Measurements from ENCODE around the gene APCDD1. TPM values are rescaled to one million over a fixed set of nuclear protein-coding genes. Genes with fewer than 3 reads are reported as not detected.

The APCDD1 gene
- total RNA-seq, 1 donor from 2014 or later, result 1.9 TPM

- Mint-ChIP-seq H3K4me3 (no peak overlapping the region), H3K27ac (no peak overlapping the region), H3K9me3 (no peaks in the 10 kb centered on the region), H3K36me3 (peaks cover 78% of the 10 kb centered on the region), H3K4me1 (peaks cover 21% of the 10 kb centered on the region), H3K27me3 (ENCODE audit: insufficient read depth, low read depth) (peaks cover 3% of the 10 kb centered on the region)
- Histone ChIP-seq H3K79me2 (ENCODE audit: low read depth) (no peaks in the 10 kb centered on the region), H2AFZ (replicated peaks) (no peak overlapping the region), H3F3A (ENCODE audit: low read depth) (no peaks in the 10 kb centered on the region), H3K9ac (no peak overlapping the region), H3K4me1 (no peaks in the 10 kb centered on the region), H4K20me1 (ENCODE audit: low read depth) (no peaks in the 10 kb centered on the region), H3K36me3 (no peaks in the 10 kb centered on the region), H3K4me2 (no peak overlapping the region), H3K27ac (no peak overlapping the region), H3K4me3 (no peak overlapping the region), H3K9me3 (ENCODE audit: low read depth) (no peaks in the 10 kb centered on the region), H3K27me3 (no peaks in the 10 kb centered on the region)
- TF ChIP-seq EZH2phosphoT487 (IDR thresholded peaks at IDR 0.05), result no peak
- TF ChIP-seq EZH2 (IDR thresholded peaks at IDR 0.05), result no peak
- no peak for TF ChIP-seq CTCF (IDR thresholded peaks at IDR 0.05)
- DNase-seq (ENCODE audit: low spot score), result no peak
Measured at GRCh38 chr18:10471574-10471973, 17.1 kb downstream of the APCDD1 start.

- Histone ChIP-seq H3K9ac (no peak overlapping the region), H2AFZ (replicated peaks) (no peak overlapping the region), H3K36me3 (no peaks in the 10 kb centered on the region), H3K9me3 (ENCODE audit: low read depth) (no peaks in the 10 kb centered on the region), H3K79me2 (ENCODE audit: low read depth) (no peaks in the 10 kb centered on the region), H3F3A (ENCODE audit: low read depth) (no peaks in the 10 kb centered on the region), H3K4me3 (no peak overlapping the region), H3K27me3 (no peaks in the 10 kb centered on the region), H3K4me1 (no peaks in the 10 kb centered on the region), H3K27ac (no peak overlapping the region), H3K4me2 (no peak overlapping the region), H4K20me1 (ENCODE audit: low read depth) (no peaks in the 10 kb centered on the region)
- no peak for DNase-seq (ENCODE audit: low spot score)
- Mint-ChIP-seq H3K4me1 (peaks cover 13% of the 10 kb centered on the region), H3K36me3 (peaks cover 79% of the 10 kb centered on the region), H3K27ac (no peak overlapping the region), H3K4me3 (peak overlapping the region; percentile 13), H3K9me3 (no peaks in the 10 kb centered on the region), H3K27me3 (ENCODE audit: insufficient read depth, low read depth) (peaks cover 4% of the 10 kb centered on the region)
- no peak for TF ChIP-seq EZH2phosphoT487 (IDR thresholded peaks at IDR 0.05)
- no peak for TF ChIP-seq CTCF (IDR thresholded peaks at IDR 0.05)
- TF ChIP-seq EZH2 (IDR thresholded peaks at IDR 0.05), result no peak
Measured at GRCh38 chr18:10473132-10473531, 18.7 kb downstream of the APCDD1 start.

GRCh38 chr18:10474309-10474708, 19.9 kb downstream of the APCDD1 start:
- Mint-ChIP-seq H3K4me1 (peaks cover 10% of the 10 kb centered on the region), H3K36me3 (peaks cover 82% of the 10 kb centered on the region), H3K9me3 (no peaks in the 10 kb centered on the region), H3K27me3 (ENCODE audit: insufficient read depth, low read depth) (peaks cover 6% of the 10 kb centered on the region), H3K27ac (no peak overlapping the region), H3K4me3 (no peak overlapping the region)
- Histone ChIP-seq H3K4me3 (no peak overlapping the region), H4K20me1 (ENCODE audit: low read depth) (no peaks in the 10 kb centered on the region), H3K4me2 (no peak overlapping the region), H2AFZ (replicated peaks) (no peak overlapping the region), H3K9ac (no peak overlapping the region), H3K36me3 (no peaks in the 10 kb centered on the region), H3K4me1 (no peaks in the 10 kb centered on the region), H3K9me3 (ENCODE audit: low read depth) (no peaks in the 10 kb centered on the region), H3F3A (ENCODE audit: low read depth) (no peaks in the 10 kb centered on the region), H3K79me2 (ENCODE audit: low read depth) (no peaks in the 10 kb centered on the region), H3K27ac (no peak overlapping the region), H3K27me3 (no peaks in the 10 kb centered on the region)
- no peak for DNase-seq (ENCODE audit: low spot score)
- TF ChIP-seq CTCF (IDR thresholded peaks at IDR 0.05), result no peak
- no peak for TF ChIP-seq EZH2 (IDR thresholded peaks at IDR 0.05)
- no peak for TF ChIP-seq EZH2phosphoT487 (IDR thresholded peaks at IDR 0.05)

All from neural progenitor cell (in vitro differentiated cells).